NT2/D1 (cell line): ENCODE measurements around the gene STARD3.
"Not testable (repeated sequence)": the region's sequence is repeated elsewhere in the genome, so short reads cannot be mapped to it uniquely, and the experiment has no call there.

Source experiments
- DNase-seq: peaks from one replicate; pipeline ENCODE4 v3.0.0-alpha.2; 2011; ENCODE audit warnings: low read depth, low spot score
- H3K27me3 ChIP-seq: 2 replicates; pipeline ENCODE4 v1.6.0; 2011; ENCODE audit warnings: mild to moderate bottlenecking; ENCODE audit not compliant: insufficient read length, insufficient read depth
- H3K36me3 ChIP-seq: 2 replicates; pipeline ENCODE4 v1.6.1; 2011; ENCODE audit warnings: mild to moderate bottlenecking, low read length, mixed read lengths; ENCODE audit not compliant: insufficient read depth, insufficient read length
- H3K4me1 ChIP-seq: 2 replicates; pipeline ENCODE4 v1.5.1; 2011; ENCODE audit not compliant: insufficient read depth, insufficient read length
- H3K4me3 ChIP-seq: 2 replicates; pipeline ENCODE4 v1.5.1; 2011; ENCODE audit warnings: low read depth; ENCODE audit not compliant: insufficient read length
- H3K9ac ChIP-seq: 2 replicates; pipeline ENCODE4 v1.6.0; 2011; ENCODE audit warnings: low read depth; ENCODE audit not compliant: insufficient read length
- H3K9me3 ChIP-seq: 2 replicates; pipeline ENCODE4 v1.5.1; 2011; ENCODE audit warnings: mild to moderate bottlenecking, low read length; ENCODE audit not compliant: insufficient read depth
- SUZ12 ChIP-seq: IDR thresholded peaks from 2 replicates; pipeline ENCODE4 v1.6.1; 2011; ENCODE audit not compliant: insufficient read length, insufficient read depth; ENCODE audit errors: extremely low read depth
- YY1 ChIP-seq: IDR thresholded peaks from 2 replicates; pipeline ENCODE4 v1.6.1; 2011; ENCODE audit not compliant: insufficient read length, insufficient read depth
- ZNF274 ChIP-seq: IDR thresholded peaks from 2 replicates; pipeline ENCODE4 v1.6.1; 2011; ENCODE audit warnings: mild to moderate bottlenecking, low read depth, low read length

Gene STARD3

DNA sequence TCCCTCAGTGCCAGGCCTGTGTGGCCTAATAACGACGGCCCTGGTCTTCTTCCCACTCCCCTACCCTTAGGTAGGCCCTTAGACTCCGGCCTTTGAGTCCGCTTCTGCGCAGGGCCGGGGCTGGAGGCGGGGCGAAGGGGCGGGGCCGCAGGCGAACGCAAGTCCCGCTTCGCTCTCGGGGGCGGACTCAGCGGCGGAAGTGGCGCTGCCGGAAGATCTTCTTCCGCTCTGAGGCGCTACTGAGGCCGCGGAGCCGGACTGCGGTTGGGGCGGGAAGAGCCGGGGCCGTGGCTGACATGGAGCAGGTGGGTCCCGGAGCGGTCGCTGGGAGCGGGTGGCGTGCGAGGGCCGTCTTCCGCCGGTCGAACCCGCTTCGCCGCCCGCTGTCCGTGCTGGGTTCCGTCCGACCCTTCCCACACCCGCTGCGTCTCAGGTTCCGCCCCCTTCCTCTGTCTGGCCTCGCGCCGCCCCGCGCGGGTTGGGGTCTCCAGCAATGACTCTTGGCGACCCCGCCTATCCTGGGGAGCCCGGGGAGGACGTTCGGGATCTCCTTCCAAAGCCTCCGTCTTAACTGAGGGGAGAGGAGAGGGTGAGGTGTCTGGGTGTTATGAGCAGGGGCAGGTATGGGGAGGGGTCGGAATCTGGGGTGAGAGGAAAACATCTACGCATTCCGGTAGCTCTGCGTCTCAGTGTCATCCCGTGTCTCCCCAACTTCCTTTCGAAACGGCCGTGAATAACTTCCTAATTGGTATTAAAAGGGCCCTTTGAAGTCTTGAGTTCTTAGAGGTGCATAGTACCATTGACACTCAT is at the start of gene STARD3:
STARD3 (plus strand) TSS at position 218 of the 810 bp plus-strand sequence. CDS start 16,388 bp downstream, outside the sequence.
- H3K4me1 ChIP-seq: peaks cover 37% of the 10 kb centered on the region
- H3K27me3 ChIP-seq: peaks cover 4% of the 10 kb centered on the region
- H3K9me3 ChIP-seq: no peaks in the 10 kb centered on the region
- peak; percentile 79 for DNase-seq
- TF ChIP-seq SUZ12 (no peak), YY1 (no peak), ZNF274 (no peak)
- no peaks in the 10 kb centered on the region for H3K36me3 ChIP-seq
- peak within 1 kb of the TSS; percentile 95 for H3K9ac ChIP-seq
- H3K4me3 ChIP-seq: peak within 1 kb of the TSS; percentile 83

DNA sequence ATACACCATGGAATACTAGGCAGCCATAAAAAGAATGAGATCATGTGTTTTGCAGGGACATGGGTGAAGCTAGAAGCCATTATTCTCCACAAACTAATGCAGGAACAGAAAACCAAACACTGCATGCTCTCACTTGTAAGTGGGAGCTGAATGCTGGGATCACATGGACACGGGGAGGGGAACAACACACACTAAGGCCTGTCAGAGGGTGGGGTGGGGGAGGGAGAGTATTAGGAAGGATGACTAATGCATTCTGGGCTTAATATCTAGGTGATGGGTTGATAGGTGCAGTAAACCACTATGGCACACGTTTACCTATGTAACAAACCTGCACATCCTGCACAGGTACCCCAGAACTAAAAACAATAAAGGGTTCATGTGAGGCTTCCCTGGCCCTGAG is 46.8 kb upstream of the STARD3 start:
- not testable (repeated sequence) for H3K9ac ChIP-seq, H3K4me3 ChIP-seq, H3K36me3 ChIP-seq, H3K9me3 ChIP-seq, DNase-seq, H3K4me1 ChIP-seq
- H3K27me3 ChIP-seq: peaks cover 66% of the 10 kb centered on the region

DNA sequence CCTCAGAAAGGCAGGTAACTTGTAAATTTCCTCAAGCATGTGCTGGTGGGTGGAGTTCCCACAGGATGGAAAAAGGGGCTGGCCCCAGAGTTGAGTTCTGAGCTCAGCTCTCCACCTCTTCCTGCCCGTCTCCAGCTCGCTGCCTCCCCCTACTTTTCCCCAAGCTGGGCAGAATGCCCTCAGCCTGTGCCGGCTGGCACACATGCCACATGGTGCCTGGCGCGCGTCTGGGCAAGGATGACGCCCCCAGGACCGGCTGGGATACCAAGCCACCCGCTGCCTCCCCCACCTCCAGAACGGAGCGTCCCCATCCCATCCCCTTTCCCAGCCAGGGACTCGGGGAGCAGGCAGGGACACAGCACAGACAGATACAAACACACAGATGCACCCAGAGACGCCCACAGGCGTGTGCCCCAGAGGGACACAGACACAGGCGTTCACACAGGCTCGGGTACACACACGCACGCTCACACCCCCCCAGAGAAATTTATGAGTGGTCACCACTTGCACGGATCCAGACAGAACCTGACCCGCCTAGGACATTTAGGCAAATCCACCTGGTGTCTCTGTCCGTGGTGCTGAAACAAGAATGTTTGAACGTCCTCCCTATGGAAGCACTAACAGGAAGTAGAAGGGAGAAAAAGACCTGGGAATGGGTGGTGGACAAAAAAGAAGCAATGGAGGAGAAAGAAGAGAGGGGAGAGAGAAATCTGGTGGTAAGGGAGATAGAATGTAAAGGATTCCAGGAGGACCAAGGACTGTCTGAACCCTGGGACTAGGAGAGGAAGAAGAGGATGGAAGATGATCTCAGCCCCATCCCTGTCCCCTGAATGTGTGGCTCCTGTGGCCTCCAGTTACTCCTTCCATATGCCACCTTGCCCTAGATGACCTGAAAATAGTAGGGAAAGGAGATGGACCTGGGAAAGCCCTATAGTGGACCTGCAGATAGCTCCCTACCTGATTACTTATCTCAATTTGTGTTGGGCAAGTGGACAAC is 44.7 kb upstream of the STARD3 start:
- Histone ChIP-seq H3K9ac (no peak overlapping the region), H3K36me3 (no peaks in the 10 kb centered on the region), H3K4me1 (no peaks in the 10 kb centered on the region), H3K27me3 (peaks cover 87% of the 10 kb centered on the region), H3K9me3 (no peaks in the 10 kb centered on the region), H3K4me3 (no peak overlapping the region)
- TF ChIP-seq ZNF274 (no peak), SUZ12 (no peak), YY1 (no peak)
- DNase-seq: peak; percentile 64

DNA sequence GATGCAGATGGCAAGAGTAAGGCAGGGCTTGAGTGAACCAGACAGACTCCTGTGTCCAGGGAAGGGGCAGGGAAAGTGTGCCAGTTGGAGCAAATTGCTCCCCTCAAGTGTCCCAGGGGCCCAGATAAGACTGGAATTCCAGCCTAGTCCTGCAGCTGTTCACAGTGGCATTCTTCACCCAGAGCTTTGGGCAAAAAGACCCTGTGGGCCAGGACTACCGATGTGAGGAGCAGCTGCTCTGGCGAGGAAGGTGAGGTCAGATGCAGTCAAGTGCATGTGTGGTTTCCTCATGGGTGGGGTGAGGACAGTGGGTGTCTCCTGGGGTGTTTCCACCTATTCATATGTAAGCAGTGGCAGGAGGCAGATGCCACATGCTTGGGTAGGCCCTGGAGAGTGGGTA is 43.6 kb upstream of the STARD3 start:
- Histone ChIP-seq H3K4me1 (no peaks in the 10 kb centered on the region), H3K36me3 (no peaks in the 10 kb centered on the region), H3K27me3 (peaks cover 91% of the 10 kb centered on the region), H3K9me3 (no peaks in the 10 kb centered on the region), H3K9ac (no peak overlapping the region), H3K4me3 (no peak overlapping the region)
- no peak for DNase-seq
- TF ChIP-seq YY1 (no peak), SUZ12 (no peak), ZNF274 (no peak)

DNA sequence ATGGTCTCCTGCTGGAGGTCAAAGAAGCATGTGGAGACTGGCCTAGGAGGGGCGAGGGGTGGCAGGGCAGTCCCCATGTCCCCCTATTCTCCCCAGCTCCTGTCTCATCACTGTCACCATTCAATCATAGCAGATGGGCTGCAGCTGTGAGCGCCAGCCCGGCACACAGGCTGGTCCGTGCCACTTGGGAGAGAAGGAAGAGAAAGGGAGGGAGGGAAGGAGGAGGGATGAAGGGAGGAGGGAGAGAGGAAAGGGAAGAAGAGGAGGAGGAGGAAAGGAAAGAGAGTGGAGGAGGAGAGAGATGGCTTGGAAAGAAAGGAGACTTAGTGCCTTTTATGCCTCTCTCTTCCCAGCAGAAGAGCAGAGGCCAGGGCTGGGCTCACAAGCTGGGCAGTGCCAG is 41.6 kb upstream of the STARD3 start:
- H3K27me3 ChIP-seq: peaks cover 100% of the 10 kb centered on the region
- H3K4me3 ChIP-seq: no peak overlapping the region
- no peak for TF ChIP-seq ZNF274
- no peak for TF ChIP-seq YY1
- no peak for TF ChIP-seq SUZ12
- no peaks in the 10 kb centered on the region for H3K36me3 ChIP-seq
- DNase-seq: no peak
- no peak overlapping the region for H3K9ac ChIP-seq
- peaks cover 6% of the 10 kb centered on the region for H3K4me1 ChIP-seq
- no peaks in the 10 kb centered on the region for H3K9me3 ChIP-seq

DNA sequence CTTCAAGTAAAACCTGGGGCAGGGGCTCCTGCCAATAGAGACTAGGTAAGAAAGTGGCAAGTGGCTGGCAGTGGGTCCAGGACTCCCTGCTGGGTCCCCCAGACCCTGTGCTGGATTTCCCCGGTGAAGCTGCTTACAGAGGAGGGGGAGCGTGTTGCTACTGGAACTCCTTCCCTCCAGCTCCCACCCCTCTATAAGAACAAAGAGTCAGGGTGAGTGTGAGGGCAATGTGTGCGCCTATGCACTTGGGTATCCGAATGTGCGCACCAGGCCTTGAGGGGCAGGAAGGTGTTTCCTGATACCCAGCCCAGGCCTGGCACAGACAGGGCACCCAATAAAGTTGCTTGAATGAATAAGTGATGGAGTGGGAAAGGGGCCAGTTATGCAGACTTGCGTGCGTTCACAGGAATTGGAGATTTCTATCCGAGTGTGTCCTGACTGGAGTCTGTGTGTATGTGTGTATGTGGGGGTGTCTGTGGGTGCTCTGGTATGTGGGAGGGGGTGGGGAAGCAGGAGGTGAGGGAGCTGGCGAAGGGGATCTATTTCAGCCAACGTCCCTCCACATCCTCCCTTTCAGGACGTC is 40.9 kb upstream of the STARD3 start:
- Histone ChIP-seq H3K4me3 (no peak overlapping the region), H3K36me3 (no peaks in the 10 kb centered on the region), H3K9me3 (no peaks in the 10 kb centered on the region), H3K4me1 (peaks cover 6% of the 10 kb centered on the region), H3K27me3 (peaks cover 100% of the 10 kb centered on the region), H3K9ac (no peak overlapping the region)
- TF ChIP-seq YY1: no peak
- peak; percentile 29 for TF ChIP-seq SUZ12
- no peak for DNase-seq

DNA sequence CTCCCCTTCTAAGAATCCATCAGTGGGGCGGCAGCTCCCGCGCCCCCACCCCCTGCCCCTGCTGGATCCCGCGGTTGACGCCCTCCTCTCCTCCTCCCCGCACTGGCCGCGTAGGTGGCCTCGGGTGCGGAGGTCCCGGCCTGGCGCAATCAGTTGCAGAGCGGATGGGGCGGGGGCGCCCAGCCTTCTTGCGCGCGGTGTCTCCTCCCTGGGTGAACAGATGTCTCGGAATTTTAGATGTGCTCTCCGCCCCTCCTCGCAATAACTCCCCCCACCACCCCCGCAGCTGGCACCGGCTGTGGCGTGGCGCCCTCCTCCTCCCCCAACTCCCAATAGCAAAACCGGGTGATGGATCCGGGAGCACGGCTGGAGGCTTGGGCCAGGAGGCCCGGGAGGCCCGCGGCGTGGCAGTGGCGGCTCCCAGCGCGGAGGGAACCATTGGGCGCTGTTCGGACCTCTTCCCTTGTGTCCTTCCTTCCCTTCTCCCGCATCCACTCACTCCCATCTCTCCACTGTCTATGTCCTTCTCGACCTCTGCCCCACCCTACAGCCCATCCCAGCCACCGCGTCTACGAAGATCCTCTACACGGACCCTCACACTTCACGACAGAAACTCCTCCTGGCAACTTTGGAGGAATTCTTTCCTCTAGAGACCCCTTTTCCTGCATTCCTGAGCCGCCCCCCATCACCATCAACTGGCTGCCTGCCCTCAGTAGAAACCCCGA is 40.2 kb upstream of the STARD3 start:
- H3K36me3 ChIP-seq: no peaks in the 10 kb centered on the region
- DNase-seq: no peak
- H3K4me3 ChIP-seq: no peak overlapping the region
- H3K9ac ChIP-seq: no peak overlapping the region
- H3K27me3 ChIP-seq: peaks cover 100% of the 10 kb centered on the region
- H3K9me3 ChIP-seq: no peaks in the 10 kb centered on the region
- TF ChIP-seq YY1 (no peak), SUZ12 (peak; percentile 100)
- H3K4me1 ChIP-seq: peaks cover 8% of the 10 kb centered on the region
